GM12892 (cell line): Measurements from ENCODE around the gene RBMS2.

Experiments
- POLR2A ChIP-seq: IDR thresholded peaks from 2 replicates; pipeline ENCODE4 v1.6.1; 2011; ENCODE audit warnings: low read depth, low read length, control low read depth
- POLR2AphosphoS5 ChIP-seq: IDR thresholded peaks from 2 replicates; pipeline ENCODE4 v1.6.1; 2011; ENCODE audit warnings: low read depth, low read length, control low read depth
- TAF1 ChIP-seq: IDR thresholded peaks from 2 replicates; pipeline ENCODE4 v1.6.1; 2011; ENCODE audit warnings: low read depth, mild to moderate bottlenecking, control low read depth, low read length, borderline replicate concordance

DNA sequence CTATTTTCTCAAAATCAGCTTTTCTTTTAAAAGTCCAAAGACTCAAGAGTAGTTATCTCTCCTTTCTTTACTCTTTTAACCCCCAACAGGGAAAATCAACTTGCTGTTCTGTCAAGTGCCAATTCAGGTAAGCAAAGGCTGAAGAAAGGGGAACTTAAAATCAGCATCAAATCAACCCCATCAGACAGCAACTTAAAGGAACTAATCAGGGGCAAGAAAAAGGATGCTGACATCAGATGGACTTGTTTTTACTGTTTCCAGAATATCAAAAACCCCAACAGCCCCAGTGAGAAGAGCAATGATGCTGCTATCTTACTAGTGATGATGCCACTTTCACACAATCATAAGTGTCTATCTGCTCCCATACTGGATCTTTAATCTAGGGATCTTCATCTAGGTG, 105.1 kb downstream of the RBMS2 start:
- no peak for TF ChIP-seq POLR2A
- TF ChIP-seq POLR2AphosphoS5: no peak
- no peak for TF ChIP-seq TAF1
